Spleen (tissue), 11 donors: ENCODE results near the gene CCDC88C. TPM values are rescaled to one million over a fixed set of nuclear protein-coding genes. Genes with fewer than 3 reads are reported as not detected.

Experiments
- DNase-seq: peaks from one replicate; pipeline ENCODE4 v3.0.0-alpha.2; 2020
- H3K27ac ChIP-seq, 8 donors: fragments of 200-600 bp; sonication (generic) in 7 of 8; 1 replicate in 4 of 8; 2 replicates in 4 of 8; pipeline versions ENCODE4 v1.5.0 to v1.8.0; 2016 to 2021; ENCODE audit warnings: inconsistent platforms in 4 of 8, mild to moderate bottlenecking in 4 of 8, moderate library complexity in 1 of 8
- H3K27me3 ChIP-seq, 7 donors: fragments of 200-600 bp; sonication (generic) in 6 of 7; replicated peaks in 1 of 7; 1 replicate in 4 of 7; 2 replicates in 3 of 7; pipeline versions ENCODE4 v1.5.0 to v1.8.0; 2016 to 2021; ENCODE audit warnings: inconsistent platforms in 3 of 7, mild to moderate bottlenecking in 1 of 7
- H3K36me3 ChIP-seq, 6 donors: fragments of 200-600 bp; sonication (generic) in 5 of 6; 1 replicate in 4 of 6; 2 replicates in 2 of 6; pipeline versions ENCODE4 v1.5.0 to v1.8.0; 2016 to 2021; ENCODE audit warnings: inconsistent platforms in 2 of 6
- H3K4me1 ChIP-seq, 6 donors: fragments of 200-600 bp; sonication (generic) in 5 of 6; 1 replicate in 3 of 6; 2 replicates in 3 of 6; pipeline versions ENCODE4 v1.5.0 to v1.8.0; 2016 to 2021; ENCODE audit warnings: inconsistent platforms in 3 of 6
- H3K4me3 ChIP-seq, 8 donors: fragments of 200-600 bp; sonication (generic) in 7 of 8; 1 replicate in 4 of 8; 2 replicates in 4 of 8; pipeline versions ENCODE4 v1.5.0 to v1.8.0; 2016 to 2021; ENCODE audit warnings: inconsistent platforms in 4 of 8, mild to moderate bottlenecking in 4 of 8, moderate library complexity in 2 of 8
- H3K9me3 ChIP-seq, 8 donors: fragments of 200-600 bp; sonication (generic) in 7 of 8; 1 replicate in 4 of 8; 2 replicates in 4 of 8; pipeline versions ENCODE4 v1.5.0 to v1.8.0; 2016 to 2021; ENCODE audit warnings: inconsistent platforms in 4 of 8
- CTCF ChIP-seq, 11 experiments: fragments of 200-600 bp in 7 of 11; fragments of 450-650 bp in 4 of 11; sonication (generic) in 4 of 11; IDR thresholded peaks in 8 of 11; conservative IDR thresholded peaks in 3 of 11; 1 replicate in 7 of 11; 2 replicates in 4 of 11; pipeline versions ENCODE4 v1.4.0 to v1.8.0; 2016 to 2021; ENCODE audit warnings: antibody characterized with exemption in 11 of 11, inconsistent platforms in 4 of 11, mild to moderate bottlenecking in 1 of 11
- POLR2A ChIP-seq, 3 donors: fragments of 450-650 bp; IDR thresholded peaks; one replicate each; pipeline ENCODE4 v1.5.1; 2017; ENCODE audit warnings: antibody characterized with exemption in 3 of 3, mild to moderate bottlenecking in 1 of 3
- POLR2AphosphoS5 ChIP-seq, 3 donors: sonication (generic); formaldehyde crosslinking; IDR thresholded peaks; one replicate each; pipeline ENCODE4 v1.5.1; 2017; ENCODE audit warnings: antibody characterized with exemption in 3 of 3
- WGBS, 5 donors: extraction: QIAGEN DNeasy Blood & Tissue Kit in 3 of 5; methylation state at CpG; one replicate each; pipeline versions ENCODE4 v1.1.5 to v1.1.7; 2013 to 2018; 5-methylcytosine and 5-hydroxymethylcytosine counted together
- intact Hi-C: fragments of 100-400 bp; cut with DNase I; formaldehyde crosslinking; loops from one replicate; pipeline ENCODE4 v1.15.0; 2023; ENCODE audit warnings: low total_unique reads
- polyA plus RNA-seq, 3 donors: library from polyadenylated mRNA; stranded (reverse); fragments of 200-250 nt; gene quantifications; one replicate each; pipeline ENCODE4 v1.2.1, GENCODE V29; 2013
- total RNA-seq, 7 donors: library from RNA; depleted of rRNA in 3 of 7; stranded (reverse); fragments of >200 nt in 3 of 7; fragmentation: NEBNext Ultra II Directional in 4 of 7; extraction: Animal tissue kit (Norgen Biotek cat#: 25700) in 4 of 7; gene quantifications; one replicate each; pipeline versions ENCODE4 v1.1.0 to v1.2.1, GENCODE V29; 2016 to 2021
- donor health status: healthy with polysubstance abuse.
- donor health status: DM: no; HTN: no; CAD: no; lungs with moderate emphysema.
- donor health status: DM: no; HTN: no; CAD: no.
- donor health status: Bipolar disorder and iron deficiency.
- donor health status: healthy.
- donor health status: DM: no; HTN: no; CAD: no.
- donor health status: DM: yes; HTN: yes; CAD: no.

CCDC88C gene
- total and polyA plus RNA-seq, 10 donors: 23.2 to 136 (median 101) TPM

GRCh38 chr14:91337699-91338335, 79.8 kb downstream of the CCDC88C start:
- intact Hi-C loops: no loop called here
- Histone ChIP-seq H3K36me3 (peaks cover 5 to 100% (median 86%) of the 10 kb centered on the region in 6 donors), H3K4me1 (peaks cover 0 to 17% (median 7%) of the 10 kb centered on the region in 6 donors), H3K4me3 (no peak overlapping the region), H3K27me3 (no peaks in the 10 kb centered on the region), H3K27ac (no peak overlapping the region), H3K9me3 (no peaks in the 10 kb centered on the region)
- 94 to 96% (median 95%) methylated on average over 12 to 23 of the region's 23 CpGs for WGBS, 5 donors
- peak; percentile 66 for DNase-seq
- TF ChIP-seq CTCF (IDR thresholded peaks at IDR 0.05 in 8 of 11, conservative IDR thresholded peaks at IDR 0.05 in 3 of 11): no peak
- peak in 1 of 3 donors; percentile 54 for TF ChIP-seq POLR2AphosphoS5 (IDR thresholded peaks at IDR 0.05)
- TF ChIP-seq POLR2A (IDR thresholded peaks at IDR 0.05): no peak

DNA sequence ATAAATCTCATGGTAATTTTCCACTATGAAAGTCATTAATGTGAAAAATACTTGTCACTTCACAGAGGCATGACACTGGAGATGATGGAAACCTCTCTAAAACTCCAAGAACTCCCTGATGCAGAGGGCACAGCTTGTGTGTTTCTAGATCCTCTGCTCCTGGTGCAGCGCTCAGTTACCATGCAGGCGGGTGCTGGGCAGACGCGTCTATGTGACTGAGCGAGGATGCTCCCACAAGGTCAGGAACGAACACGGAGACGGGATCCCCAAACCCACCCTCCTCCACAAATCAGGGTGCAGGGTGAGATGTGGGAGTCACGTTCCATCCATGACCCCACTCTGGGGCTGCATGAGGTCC, 81.5 kb downstream of the CCDC88C start:
- TF ChIP-seq POLR2AphosphoS5 (IDR thresholded peaks at IDR 0.05) (no peak), POLR2A (IDR thresholded peaks at IDR 0.05) (no peak), CTCF (IDR thresholded peaks at IDR 0.05 in 8 of 11, conservative IDR thresholded peaks at IDR 0.05 in 3 of 11) (no peak)
- Histone ChIP-seq H3K9me3 (no peaks in the 10 kb centered on the region), H3K27ac (no peak overlapping the region), H3K4me3 (no peak overlapping the region), H3K4me1 (peaks cover 9 to 34% (median 24%) of the 10 kb centered on the region in 6 donors), H3K27me3 (no peaks in the 10 kb centered on the region), H3K36me3 (peaks cover 5 to 100% (median 70%) of the 10 kb centered on the region in 6 donors)
- WGBS, 5 donors: 89 to 99% (median 95%) methylated on average over 8 to 9 of the region's 9 CpGs
- DNase-seq: no peak
- intact Hi-C loops: no loop called here

- Histone ChIP-seq H3K27ac (peak overlapping the region in 1 of 8 donors; percentile 29), H3K4me1 (peaks cover 9 to 41% (median 30%) of the 10 kb centered on the region in 6 donors), H3K4me3 (no peak overlapping the region), H3K9me3 (no peaks in the 10 kb centered on the region), H3K27me3 (no peaks in the 10 kb centered on the region), H3K36me3 (peaks cover 5 to 100% (median 64%) of the 10 kb centered on the region in 6 donors)
- intact Hi-C loops: no loop called here
- peak in 2 of 3 donors; percentile 6 to 54 for TF ChIP-seq POLR2AphosphoS5 (IDR thresholded peaks at IDR 0.05)
- no peak for TF ChIP-seq CTCF (IDR thresholded peaks at IDR 0.05 in 8 of 11, conservative IDR thresholded peaks at IDR 0.05 in 3 of 11)
- WGBS, 5 donors: 90 to 95% (median 93%) methylated on average over 19 of the region's 19 CpGs
- peak; percentile 59 for DNase-seq
Measured at GRCh38 chr14:91335191-91336092, 82.2 kb downstream of the CCDC88C start.

- Histone ChIP-seq H3K4me1 (peaks cover 13 to 59% (median 39%) of the 10 kb centered on the region in 6 donors), H3K9me3 (no peaks in the 10 kb centered on the region), H3K36me3 (peaks cover 3 to 96% (median 50%) of the 10 kb centered on the region in 6 donors), H3K27me3 (no peaks in the 10 kb centered on the region), H3K27ac (peak overlapping the region in 2 of 8 donors; percentile 22 to 29), H3K4me3 (no peak overlapping the region)
- TF ChIP-seq POLR2A (IDR thresholded peaks at IDR 0.05): no peak
- no peak for TF ChIP-seq POLR2AphosphoS5 (IDR thresholded peaks at IDR 0.05)
- no peak for TF ChIP-seq CTCF (IDR thresholded peaks at IDR 0.05 in 8 of 11, conservative IDR thresholded peaks at IDR 0.05 in 3 of 11)
- 84 to 95% (median 85%) methylated on average over 3 of the region's 3 CpGs for WGBS, 5 donors
- intact Hi-C loops: no loop called here
- DNase-seq: no peak
Measured at GRCh38 chr14:91333650-91334039, 84.0 kb downstream of the CCDC88C start.
